HUES6 (cell line): ENCODE results near the gene TPRG1.

Experiments
- H3K27ac ChIP-seq: 2 replicates; pipeline ENCODE4 v1.7.0; 2013; ENCODE audit warnings: low read depth, mild to moderate bottlenecking, low read length, inconsistent platforms
- H3K27me3 ChIP-seq: 2 replicates; pipeline ENCODE4 v1.6.1; 2013; ENCODE audit warnings: low read length; ENCODE audit not compliant: control insufficient read depth, insufficient read depth
- H3K36me3 ChIP-seq: 2 replicates; pipeline ENCODE4 v1.6.1; 2013; ENCODE audit warnings: low read length; ENCODE audit not compliant: control insufficient read depth, insufficient read depth
- H3K4me1 ChIP-seq: 2 replicates; pipeline ENCODE4 v1.6.1; 2013; ENCODE audit warnings: low read length; ENCODE audit not compliant: control insufficient read depth, insufficient read depth
- H3K4me3 ChIP-seq: 2 replicates; pipeline ENCODE4 v1.5.1; 2013; ENCODE audit warnings: low read depth, low read length
- H3K9ac ChIP-seq: one replicate; pipeline ENCODE4 v1.6.1; 2013; ENCODE audit warnings: mild to moderate bottlenecking, low read length
- H3K9me3 ChIP-seq: 2 replicates; pipeline ENCODE4 v1.6.1; 2013; ENCODE audit warnings: low read depth, low read length; ENCODE audit not compliant: control insufficient read depth, insufficient read depth

Gene TPRG1

GRCh38 chr3:189195302-189195701 is 23.5 kb downstream of the TPRG1 start:
- H3K4me3 ChIP-seq, result no peak overlapping the region
- H3K9ac ChIP-seq, result no peak overlapping the region
- no peaks in the 10 kb centered on the region for H3K27me3 ChIP-seq
- no peaks in the 10 kb centered on the region for H3K36me3 ChIP-seq
- H3K9me3 ChIP-seq, result peaks cover 18% of the 10 kb centered on the region
- no peak overlapping the region for H3K27ac ChIP-seq
- no peaks in the 10 kb centered on the region for H3K4me1 ChIP-seq

GRCh38 chr3:189202106-189202505 is 30.3 kb downstream of the TPRG1 start:
- H3K4me1 ChIP-seq, result peaks cover 9% of the 10 kb centered on the region; the same call in 1 of the 2 replicates
- H3K9ac ChIP-seq, result no peak overlapping the region
- no peak overlapping the region for H3K4me3 ChIP-seq
- H3K27ac ChIP-seq, result no peak overlapping the region
- H3K27me3 ChIP-seq, result no peaks in the 10 kb centered on the region
- no peaks in the 10 kb centered on the region for H3K9me3 ChIP-seq
- no peaks in the 10 kb centered on the region for H3K36me3 ChIP-seq

GRCh38 chr3:189202583-189202982 is 30.8 kb downstream of the TPRG1 start:
- H3K4me1 ChIP-seq, result peaks cover 9% of the 10 kb centered on the region; the same call in 1 of the 2 replicates
- H3K27ac ChIP-seq, result no peak overlapping the region
- H3K4me3 ChIP-seq, result no peak overlapping the region
- no peaks in the 10 kb centered on the region for H3K27me3 ChIP-seq
- H3K36me3 ChIP-seq, result no peaks in the 10 kb centered on the region
- H3K9me3 ChIP-seq, result no peaks in the 10 kb centered on the region
- no peak overlapping the region for H3K9ac ChIP-seq

- no peaks in the 10 kb centered on the region for H3K27me3 ChIP-seq
- H3K4me1 ChIP-seq, result peaks cover 9% of the 10 kb centered on the region; the same call in 1 of the 2 replicates
- no peaks in the 10 kb centered on the region for H3K9me3 ChIP-seq
- H3K27ac ChIP-seq, result no peak overlapping the region
- H3K36me3 ChIP-seq, result no peaks in the 10 kb centered on the region
- no peak overlapping the region for H3K9ac ChIP-seq
- H3K4me3 ChIP-seq, result no peak overlapping the region
Observed at GRCh38 chr3:189204167-189204866, 32.5 kb downstream of the TPRG1 start.

GRCh38 chr3:189204937-189205336 is 33.2 kb downstream of the TPRG1 start:
- H3K36me3 ChIP-seq, result no peaks in the 10 kb centered on the region
- H3K4me3 ChIP-seq, result no peak overlapping the region
- H3K4me1 ChIP-seq, result peaks cover 9% of the 10 kb centered on the region; the same call in 1 of the 2 replicates
- no peak overlapping the region for H3K9ac ChIP-seq
- no peaks in the 10 kb centered on the region for H3K9me3 ChIP-seq
- H3K27me3 ChIP-seq, result no peaks in the 10 kb centered on the region
- no peak overlapping the region for H3K27ac ChIP-seq

GRCh38 chr3:189210251-189210770 is 38.5 kb downstream of the TPRG1 start:
- H3K27me3 ChIP-seq, result no peaks in the 10 kb centered on the region
- no peak overlapping the region for H3K27ac ChIP-seq
- H3K9me3 ChIP-seq, result no peaks in the 10 kb centered on the region
- H3K4me3 ChIP-seq, result no peak overlapping the region
- no peak overlapping the region for H3K9ac ChIP-seq
- H3K36me3 ChIP-seq, result no peaks in the 10 kb centered on the region
- H3K4me1 ChIP-seq, result no peaks in the 10 kb centered on the region

- no peaks in the 10 kb centered on the region for H3K27me3 ChIP-seq
- H3K27ac ChIP-seq, result no peak overlapping the region
- no peaks in the 10 kb centered on the region for H3K4me1 ChIP-seq
- H3K9me3 ChIP-seq, result no peaks in the 10 kb centered on the region
- H3K36me3 ChIP-seq, result no peaks in the 10 kb centered on the region
- H3K4me3 ChIP-seq, result no peak overlapping the region
- H3K9ac ChIP-seq, result no peak overlapping the region
Observed at GRCh38 chr3:189212681-189213080, 40.9 kb downstream of the TPRG1 start.

GRCh38 chr3:189214651-189215050 is 42.9 kb downstream of the TPRG1 start:
- no peaks in the 10 kb centered on the region for H3K36me3 ChIP-seq
- no peaks in the 10 kb centered on the region for H3K9me3 ChIP-seq
- H3K27ac ChIP-seq, result no peak overlapping the region
- no peaks in the 10 kb centered on the region for H3K4me1 ChIP-seq
- no peaks in the 10 kb centered on the region for H3K27me3 ChIP-seq
- no peak overlapping the region for H3K9ac ChIP-seq
- H3K4me3 ChIP-seq, result no peak overlapping the region

- H3K4me1 ChIP-seq, result no peaks in the 10 kb centered on the region
- H3K27ac ChIP-seq, result no peak overlapping the region
- H3K9ac ChIP-seq, result no peak overlapping the region
- H3K9me3 ChIP-seq, result no peaks in the 10 kb centered on the region
- H3K27me3 ChIP-seq, result no peaks in the 10 kb centered on the region
- no peak overlapping the region for H3K4me3 ChIP-seq
- H3K36me3 ChIP-seq, result no peaks in the 10 kb centered on the region
Observed at GRCh38 chr3:189222927-189223636, 51.3 kb downstream of the TPRG1 start.

GRCh38 chr3:189225431-189225830 is 53.7 kb downstream of the TPRG1 start:
- no peaks in the 10 kb centered on the region for H3K9me3 ChIP-seq

GRCh38 chr3:189227249-189227648 is 55.5 kb downstream of the TPRG1 start:
- Histone ChIP-seq H3K9me3 (no peaks in the 10 kb centered on the region), H3K27me3 (no peaks in the 10 kb centered on the region), H3K4me1 (no peaks in the 10 kb centered on the region), H3K27ac (no peak overlapping the region), H3K36me3 (no peaks in the 10 kb centered on the region), H3K9ac (no peak overlapping the region), H3K4me3 (no peak overlapping the region)

More at GRCh38 chr3:189225431-189225830, 53.7 kb downstream of the TPRG1 start:
- H3K36me3 ChIP-seq, result no peaks in the 10 kb centered on the region
- H3K27ac ChIP-seq, result no peak overlapping the region
- no peaks in the 10 kb centered on the region for H3K27me3 ChIP-seq
- no peak overlapping the region for H3K4me3 ChIP-seq
- no peaks in the 10 kb centered on the region for H3K4me1 ChIP-seq
- H3K9ac ChIP-seq, result no peak overlapping the region
